ENCODE measurements around the gene ZDHHC14.

The ZDHHC14 gene

DNA sequence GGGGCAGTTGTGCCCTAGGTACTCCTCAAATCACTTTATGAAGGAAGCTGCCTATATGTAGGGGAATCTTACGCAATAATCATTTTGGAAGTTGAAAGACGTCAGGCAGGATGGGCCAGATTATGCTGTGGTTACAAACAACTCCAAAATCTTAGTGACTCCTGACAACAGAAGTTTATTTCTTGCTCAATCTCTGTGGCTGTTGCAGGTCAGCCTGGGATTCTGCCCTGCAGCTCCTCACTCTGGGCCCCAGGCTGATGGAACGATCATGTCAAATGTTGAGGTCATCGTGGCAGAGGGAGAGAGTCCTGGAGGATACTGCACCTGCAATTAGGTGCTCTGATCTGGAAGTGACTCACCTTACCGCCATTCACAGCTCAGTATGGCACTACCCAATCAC is 88.4 kb downstream of the ZDHHC14 start:
- DNase-seq: no peak

DNA sequence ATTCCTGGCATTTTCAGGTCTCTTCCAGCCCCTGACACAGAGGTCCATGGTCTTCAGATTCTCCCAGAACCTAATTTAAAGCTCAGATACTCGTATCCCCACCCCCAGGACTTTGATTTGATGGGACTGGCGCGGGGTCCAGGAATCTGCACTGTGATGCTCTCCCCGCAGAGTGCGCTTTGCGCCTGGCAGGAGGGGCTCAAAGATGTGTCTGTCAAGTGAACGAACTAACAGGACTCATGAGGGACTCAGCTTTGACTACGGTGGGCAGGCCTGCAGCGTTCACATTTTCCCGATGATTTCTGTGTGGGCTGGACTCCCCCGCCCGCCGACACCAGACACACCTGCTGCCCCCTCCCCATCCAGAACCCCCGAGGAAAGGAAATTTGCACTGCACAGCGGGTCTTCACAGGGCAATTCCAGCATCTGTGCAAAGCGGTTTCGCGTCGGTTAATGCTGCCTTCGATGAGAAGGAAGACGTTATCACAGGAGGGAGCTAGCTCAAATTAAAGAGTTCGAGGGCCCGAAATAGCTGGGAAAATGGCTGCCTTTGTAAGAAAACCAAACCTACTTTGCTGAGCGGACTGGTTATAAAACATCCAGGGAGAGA is 90.2 kb downstream of the ZDHHC14 start:
- DNase-seq: no peak

DNA sequence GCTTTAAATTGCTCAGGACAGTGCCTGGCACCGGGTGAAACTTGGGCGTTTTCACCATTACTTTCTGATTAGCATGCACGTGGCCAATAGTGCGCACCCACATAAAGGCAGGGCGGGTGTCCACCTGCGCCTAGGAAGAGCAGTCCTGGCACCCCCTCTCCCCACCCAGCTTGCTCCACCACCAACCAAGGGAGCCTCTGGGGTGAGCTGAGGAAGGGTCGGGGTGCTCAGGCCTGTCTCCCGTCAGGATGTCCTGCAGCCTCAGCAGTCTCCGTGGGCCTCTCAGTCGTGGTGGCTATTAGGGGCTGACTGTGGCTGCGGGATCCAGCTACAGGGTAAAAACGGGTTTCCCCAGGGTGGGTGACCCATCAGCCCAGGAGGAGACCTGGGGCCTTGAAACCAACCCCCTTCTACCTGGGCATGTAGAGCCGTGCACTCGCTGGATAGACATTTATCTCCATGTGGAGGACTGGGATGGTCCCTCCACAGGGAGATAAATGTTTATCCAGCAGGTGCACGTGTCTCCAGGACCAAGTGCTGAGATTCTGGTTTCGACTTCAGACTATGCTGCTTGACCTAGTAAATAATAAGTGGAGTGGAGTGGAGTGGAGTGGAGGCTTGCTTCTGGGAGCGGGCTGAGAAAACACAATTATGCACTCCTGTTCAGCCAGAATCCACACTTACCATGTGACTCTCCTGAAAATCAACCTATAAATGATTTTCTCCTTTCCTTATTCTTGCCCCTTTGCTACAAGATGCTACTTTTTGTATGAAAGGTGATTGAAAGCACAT is 91.1 kb downstream of the ZDHHC14 start:
- no peak for DNase-seq

- DNase-seq: no peak
These were observed 95.8 kb downstream of the ZDHHC14 start for GRCh38 chr6:157476797-157477196.

- DNase-seq: no peak
These were observed 97.9 kb downstream of the ZDHHC14 start for GRCh38 chr6:157478926-157479325.

GRCh38 chr6:157479464-157480303 is 98.7 kb downstream of the ZDHHC14 start:
- DNase-seq: no peak

GRCh38 chr6:157481189-157481864 is 100.3 kb downstream of the ZDHHC14 start:
- no peak for DNase-seq

DNA sequence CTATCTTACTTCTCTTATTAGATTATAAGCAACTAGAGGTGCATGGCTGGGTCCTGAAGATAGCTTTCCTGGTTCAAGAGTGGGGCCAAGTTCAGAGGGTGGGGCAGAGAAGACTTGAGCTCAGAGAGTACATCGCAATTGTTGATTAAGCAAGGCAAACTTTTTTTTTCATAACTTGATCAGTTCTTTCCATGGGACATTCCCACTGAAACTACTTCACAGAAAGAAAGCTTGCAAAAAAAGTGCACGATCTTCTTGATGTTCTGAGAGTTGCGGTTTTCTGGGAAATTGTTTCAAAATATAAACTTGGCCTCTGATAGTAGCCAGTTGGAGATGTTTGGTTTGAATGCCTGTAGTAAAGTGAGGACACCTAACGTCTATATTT is 100.9 kb downstream of the ZDHHC14 start:
- no peak for DNase-seq

DNA sequence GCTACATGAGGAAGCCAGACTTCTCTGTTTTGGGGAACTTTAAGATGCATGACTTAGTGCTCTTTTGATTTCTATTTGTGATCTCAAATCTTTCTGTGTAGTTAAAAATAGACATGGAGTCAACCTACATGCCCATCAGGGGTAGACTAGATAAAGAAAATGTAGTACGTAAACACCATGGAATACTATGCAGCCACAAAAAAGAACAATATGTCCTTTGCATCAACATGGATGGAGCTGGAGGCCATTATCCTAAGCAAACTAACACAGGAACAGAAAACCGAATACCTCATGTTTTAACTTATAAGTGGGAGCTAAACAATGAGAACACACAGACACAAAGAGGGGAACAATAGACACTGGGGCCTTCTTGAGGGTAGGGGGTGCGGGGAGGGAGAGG is 102.8 kb downstream of the ZDHHC14 start:
- no peak for DNase-seq

GRCh38 chr6:157484181-157484580 is 103.2 kb downstream of the ZDHHC14 start:
- DNase-seq: no peak

- DNase-seq: no peak
These were observed 105.6 kb downstream of the ZDHHC14 start for GRCh38 chr6:157486572-157486971.

GRCh38 chr6:157487110-157487773 is 106.3 kb downstream of the ZDHHC14 start:
- no peak for DNase-seq

GRCh38 chr6:157488058-157488457 is 107.1 kb downstream of the ZDHHC14 start:
- DNase-seq: no peak

GRCh38 chr6:157488716-157489118 is 107.7 kb downstream of the ZDHHC14 start:
- no peak for DNase-seq

GRCh38 chr6:157490611-157491269 is 109.8 kb downstream of the ZDHHC14 start:
- no peak for DNase-seq

- no peak for DNase-seq
These were observed 110.7 kb downstream of the ZDHHC14 start for GRCh38 chr6:157491571-157492232.

DNA sequence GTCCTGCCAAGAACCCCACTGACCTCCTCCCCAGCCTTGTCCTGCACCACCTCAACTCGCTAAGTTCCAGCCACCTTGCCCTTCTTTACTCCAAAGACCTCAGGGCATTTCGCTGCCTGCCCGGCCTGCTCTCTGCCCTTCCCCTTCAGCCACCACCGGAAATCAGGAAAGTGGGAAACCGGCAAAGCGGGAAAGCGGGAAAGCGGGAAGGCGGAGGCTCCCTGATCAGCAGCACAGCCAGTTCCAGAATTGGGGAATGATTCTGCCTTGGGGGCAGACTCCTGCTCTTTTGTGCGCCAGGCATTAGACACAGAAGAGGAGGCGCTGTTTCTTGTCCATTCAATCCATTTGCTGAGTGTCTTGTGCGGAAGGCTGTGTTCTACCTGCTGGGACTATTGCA is 111.3 kb downstream of the ZDHHC14 start:
- no peak for DNase-seq

DNA sequence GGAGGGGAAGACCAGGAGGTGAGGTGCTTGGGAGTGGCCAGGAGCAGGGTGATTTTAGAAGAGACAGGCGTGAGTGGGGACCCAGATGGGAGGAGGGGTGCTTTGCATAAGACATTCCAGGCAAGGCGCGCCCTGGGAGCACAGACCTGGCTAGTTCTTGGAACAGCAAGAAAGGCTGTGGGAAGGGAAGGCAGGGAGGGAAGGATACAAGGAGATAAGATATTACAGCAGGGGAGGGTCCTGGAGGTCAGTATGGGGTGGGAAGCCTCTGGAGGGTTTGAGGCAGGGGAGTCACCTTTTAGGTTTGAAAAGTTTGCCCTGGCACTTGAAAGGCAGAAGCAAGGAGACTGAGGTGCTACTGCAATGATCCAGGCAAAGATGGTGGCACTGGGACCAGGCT is 111.8 kb downstream of the ZDHHC14 start:
- DNase-seq: no peak

- DNase-seq: no peak
These were observed 112.2 kb downstream of the ZDHHC14 start for GRCh38 chr6:157493173-157493572.

- DNase-seq: no peak
These were observed 112.6 kb downstream of the ZDHHC14 start for GRCh38 chr6:157493576-157493975.

DNA sequence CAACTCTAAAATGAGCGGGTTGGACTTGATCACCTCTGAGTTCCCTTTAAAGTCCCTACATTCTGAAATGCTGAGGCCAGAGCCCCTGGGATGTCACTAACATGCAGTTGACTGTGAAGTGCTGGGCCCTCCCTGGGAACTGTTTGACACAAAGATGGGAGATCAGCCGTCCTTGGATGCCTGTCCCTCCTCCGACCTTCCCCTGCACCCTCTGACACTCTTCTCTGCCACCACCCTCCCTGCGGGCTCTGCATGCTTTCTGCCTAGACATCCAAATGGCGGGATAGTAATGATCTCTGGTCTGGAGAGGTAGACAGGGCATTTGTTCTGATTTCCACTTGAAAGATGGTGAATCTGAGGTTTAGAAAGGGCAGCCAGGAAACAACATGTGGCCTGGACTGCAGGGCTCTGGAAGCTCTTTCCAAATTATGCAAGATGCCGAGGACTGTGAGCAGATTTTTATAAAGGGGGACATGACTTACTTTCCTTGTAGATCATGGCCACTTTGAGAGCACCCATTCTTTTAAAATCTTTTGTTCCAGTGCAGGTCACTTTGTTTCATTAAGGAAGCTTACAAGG is 113.2 kb downstream of the ZDHHC14 start:
- no peak for DNase-seq
